ENCODE data around the gene MAP3K9.
"Not testable (repeated sequence)": the region's sequence is repeated elsewhere in the genome, so short reads cannot be mapped to it uniquely, and the experiment has no call there.

The MAP3K9 gene

DNA sequence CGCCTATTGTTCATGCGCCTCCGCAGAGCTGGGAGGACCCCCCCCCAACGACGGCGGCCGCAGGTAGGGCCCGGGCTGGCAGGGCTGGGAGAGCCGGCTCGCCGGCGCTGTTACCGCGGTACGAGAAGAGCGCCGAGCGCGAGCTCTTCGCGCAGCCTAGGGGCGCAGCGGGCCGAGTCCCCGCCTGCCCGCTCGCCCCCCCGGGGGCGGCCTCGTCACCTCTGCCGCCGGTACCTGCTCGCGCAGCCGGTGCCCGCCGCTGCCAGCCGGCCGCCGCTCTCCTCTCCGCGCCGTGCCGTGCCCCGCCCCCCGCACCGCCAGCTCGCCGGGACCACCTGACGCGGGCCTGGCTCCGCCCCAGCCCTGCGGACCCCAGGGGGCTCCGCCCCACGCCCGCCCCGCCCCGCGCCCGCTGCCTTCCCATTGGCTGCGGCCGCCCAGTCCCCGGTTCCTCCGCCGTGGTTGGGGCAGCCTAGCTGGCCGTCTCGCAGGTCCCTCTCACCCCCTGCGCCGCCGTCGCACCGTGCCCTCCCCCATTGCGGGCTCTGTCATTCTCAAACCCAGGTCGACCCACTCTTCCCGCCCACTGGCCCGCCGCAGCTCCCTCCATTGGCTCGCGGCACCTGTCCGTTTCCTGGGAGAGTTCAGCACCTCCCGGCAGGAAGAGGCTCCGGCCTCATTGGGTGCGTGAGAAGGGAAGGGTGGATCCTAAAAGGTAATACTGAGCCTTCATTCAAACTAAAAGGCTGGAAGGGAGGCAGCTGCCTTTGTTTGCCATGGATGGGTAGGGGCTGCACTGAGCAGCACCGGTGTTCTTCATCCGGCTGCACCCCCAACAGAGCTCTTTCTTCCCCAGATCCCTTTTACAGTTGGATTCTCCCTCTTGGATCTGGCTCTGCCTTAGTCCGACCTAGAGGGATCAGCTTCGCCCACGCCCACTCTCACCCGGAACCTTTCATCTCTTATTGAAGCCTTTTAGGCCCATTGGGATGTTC lies at the start of gene MAP3K9:
Gene MAP3K9, minus strand, starts transcription at position 289 of the 995 bp plus-strand sequence. CDS start 342 bp downstream, outside the sequence.
- peak in 13 of 14 donors; percentile 23 to 99 (median 76) for DNase-seq

- no peak for DNase-seq
Measured at GRCh38 chr14:70858641-70859040, 49.3 kb upstream of the MAP3K9 start.

DNA sequence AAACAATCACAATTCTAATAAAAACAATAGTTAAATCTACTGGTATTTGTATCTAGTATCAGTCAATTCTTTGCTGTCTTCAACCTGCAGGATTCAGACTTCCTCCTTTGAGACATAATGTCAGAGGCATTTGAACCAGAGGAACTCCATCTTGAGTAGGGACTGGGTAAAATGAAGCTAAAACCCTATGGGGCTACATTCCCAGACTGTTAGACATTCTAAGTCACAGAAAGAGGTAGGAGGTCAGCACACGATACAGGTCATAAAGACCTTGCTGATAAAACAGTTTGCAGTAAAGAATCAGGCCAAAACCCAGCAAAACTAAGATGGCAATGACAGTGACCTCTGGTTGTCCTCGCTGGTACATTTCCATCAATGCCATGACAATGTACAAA lies 48.2 kb upstream of the MAP3K9 start:
- DNase-seq = no peak

DNA sequence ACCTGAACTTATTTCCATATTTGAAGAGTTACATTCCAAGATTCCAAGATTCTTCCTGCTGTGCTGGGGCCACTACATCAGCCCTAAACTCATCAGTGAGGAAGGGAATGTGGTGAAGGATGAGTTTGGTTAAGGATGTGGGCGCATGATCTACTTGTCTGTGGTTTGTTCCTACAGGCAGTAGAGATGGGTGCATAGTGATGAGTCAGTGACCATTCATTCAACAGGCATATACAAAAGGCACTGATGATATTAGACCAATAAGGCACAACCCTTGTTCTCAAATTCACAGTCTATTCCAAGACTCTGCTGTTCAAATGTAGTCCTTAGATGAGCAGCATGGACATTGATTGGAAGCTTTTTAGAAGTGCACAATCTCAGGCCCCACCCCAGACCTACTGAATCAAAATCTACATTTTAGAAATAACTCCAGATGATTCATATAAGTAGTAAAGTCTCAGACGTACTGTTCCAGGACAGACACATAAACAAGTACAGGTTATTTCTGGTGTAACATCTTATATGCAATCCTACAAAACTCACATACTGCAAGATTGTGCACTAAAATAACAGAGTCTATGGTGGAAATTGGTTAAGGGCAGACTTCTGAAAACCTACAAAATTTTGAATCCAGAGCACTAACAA lies 47.7 kb upstream of the MAP3K9 start:
- DNase-seq = no peak

- DNase-seq = no peak
Measured at GRCh38 chr14:70855486-70855885, 46.2 kb upstream of the MAP3K9 start.

DNA sequence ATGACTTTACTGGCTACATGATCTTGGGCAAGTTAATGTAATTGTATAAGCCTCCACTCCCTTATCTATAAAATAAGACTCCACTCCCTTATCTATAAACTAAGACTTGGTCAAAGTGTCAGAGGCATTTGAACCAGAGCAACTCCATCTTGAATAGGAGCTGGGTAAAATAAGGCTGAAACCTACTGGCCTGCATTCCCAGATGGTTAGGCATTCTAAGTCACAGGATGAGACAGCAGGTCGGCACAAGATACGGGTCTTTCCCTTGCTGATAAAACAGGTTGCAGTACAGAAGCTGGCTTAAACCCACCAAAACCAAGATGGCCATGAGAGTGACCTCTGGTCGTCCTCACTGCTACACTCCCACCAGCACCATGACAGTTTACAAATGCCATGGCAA lies 44.3 kb upstream of the MAP3K9 start:
- not testable (repeated sequence) for DNase-seq

- DNase-seq = no peak
Measured at GRCh38 chr14:70847406-70848090, 38.2 kb upstream of the MAP3K9 start.

- no peak for DNase-seq
Measured at GRCh38 chr14:70845601-70846000, 36.3 kb upstream of the MAP3K9 start.

- no peak for DNase-seq
Measured at GRCh38 chr14:70842851-70843462, 33.6 kb upstream of the MAP3K9 start.

DNA sequence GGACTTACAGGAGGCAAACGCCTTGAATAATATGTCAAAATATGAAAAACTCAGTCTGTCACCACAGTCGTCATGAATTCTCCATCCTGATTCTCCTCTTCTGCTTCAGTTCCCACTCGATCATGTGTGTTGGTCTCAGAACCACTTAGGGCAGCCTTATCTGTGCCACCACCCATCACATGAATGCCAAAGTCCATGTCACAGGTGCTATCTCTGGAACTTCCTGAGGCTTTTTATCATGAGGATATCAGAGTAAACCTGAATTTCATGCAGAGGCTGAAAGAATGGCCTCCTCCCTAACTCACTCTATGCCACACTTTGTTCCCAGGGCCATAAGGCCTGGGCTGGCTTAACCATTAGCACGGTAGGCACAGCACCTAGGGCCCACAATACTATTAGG lies 28.8 kb upstream of the MAP3K9 start:
- DNase-seq = no peak

GRCh38 chr14:70836946-70837345 lies 27.6 kb upstream of the MAP3K9 start:
- no peak for DNase-seq

DNA sequence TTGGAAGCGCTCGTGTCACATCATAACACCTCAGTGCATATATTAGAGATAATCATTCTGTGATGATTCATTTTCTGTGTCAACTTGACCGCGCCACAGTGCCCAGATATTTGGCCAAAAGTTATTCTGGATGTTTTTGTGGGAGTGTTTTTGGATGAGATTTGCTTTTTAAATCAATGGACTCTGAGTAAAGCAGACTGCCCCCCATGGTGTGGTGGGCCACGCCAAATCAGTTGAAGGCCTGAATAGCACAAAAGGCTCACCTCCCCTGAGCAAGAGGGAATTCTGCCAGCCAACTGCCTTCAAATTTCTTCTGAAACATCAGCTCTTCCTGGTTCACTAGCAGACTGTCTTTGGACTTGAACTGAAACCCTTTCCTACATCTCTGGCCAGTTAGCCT lies 24.6 kb upstream of the MAP3K9 start:
- DNase-seq = no peak

GRCh38 chr14:70832561-70833305 lies 23.4 kb upstream of the MAP3K9 start:
- no peak for DNase-seq

- DNase-seq = no peak
Measured at GRCh38 chr14:70830998-70831781, 21.9 kb upstream of the MAP3K9 start.

- DNase-seq = no peak
Measured at GRCh38 chr14:70828188-70828587, 18.9 kb upstream of the MAP3K9 start.

DNA sequence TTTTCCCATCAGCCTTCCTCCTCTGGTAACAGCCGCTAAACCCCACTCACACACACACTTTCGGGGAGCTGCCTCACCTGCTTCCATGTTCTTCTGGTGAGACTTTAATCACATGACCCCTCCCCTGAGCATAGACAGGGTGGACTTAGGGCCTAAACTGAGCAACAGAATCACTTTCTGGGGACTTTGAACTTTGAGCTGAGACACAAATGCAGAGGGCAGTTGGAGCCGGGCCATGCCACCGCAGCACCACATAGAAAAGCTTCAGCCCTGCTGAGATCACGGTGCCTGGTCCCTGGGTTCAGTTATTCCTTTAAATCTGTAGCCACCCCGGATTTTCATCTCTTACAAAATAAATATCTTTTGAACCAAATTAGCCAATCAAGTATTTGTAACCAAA lies 18.4 kb upstream of the MAP3K9 start:
- no peak for DNase-seq

DNA sequence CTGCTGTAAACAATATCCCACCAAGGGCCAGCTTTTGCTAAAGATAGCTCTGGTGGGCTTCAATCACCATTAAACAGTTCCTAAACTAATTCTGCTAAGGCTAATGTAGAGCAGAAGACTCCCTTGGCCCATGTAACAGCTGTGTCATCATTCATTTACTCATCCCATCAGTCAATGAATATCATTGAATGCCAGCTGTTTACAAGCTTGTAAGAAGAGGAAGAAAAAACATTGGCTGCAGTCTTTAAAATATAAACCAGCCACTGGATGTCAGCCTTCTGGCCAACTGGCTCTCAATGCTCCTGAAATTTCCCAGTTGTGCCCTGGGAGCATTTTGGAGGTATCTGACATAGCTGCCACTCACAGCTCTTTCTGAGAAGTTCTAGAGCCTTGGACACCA lies 18.0 kb upstream of the MAP3K9 start:
- no peak for DNase-seq

GRCh38 chr14:70823281-70823680 lies 14.0 kb upstream of the MAP3K9 start:
- DNase-seq = no peak

DNA sequence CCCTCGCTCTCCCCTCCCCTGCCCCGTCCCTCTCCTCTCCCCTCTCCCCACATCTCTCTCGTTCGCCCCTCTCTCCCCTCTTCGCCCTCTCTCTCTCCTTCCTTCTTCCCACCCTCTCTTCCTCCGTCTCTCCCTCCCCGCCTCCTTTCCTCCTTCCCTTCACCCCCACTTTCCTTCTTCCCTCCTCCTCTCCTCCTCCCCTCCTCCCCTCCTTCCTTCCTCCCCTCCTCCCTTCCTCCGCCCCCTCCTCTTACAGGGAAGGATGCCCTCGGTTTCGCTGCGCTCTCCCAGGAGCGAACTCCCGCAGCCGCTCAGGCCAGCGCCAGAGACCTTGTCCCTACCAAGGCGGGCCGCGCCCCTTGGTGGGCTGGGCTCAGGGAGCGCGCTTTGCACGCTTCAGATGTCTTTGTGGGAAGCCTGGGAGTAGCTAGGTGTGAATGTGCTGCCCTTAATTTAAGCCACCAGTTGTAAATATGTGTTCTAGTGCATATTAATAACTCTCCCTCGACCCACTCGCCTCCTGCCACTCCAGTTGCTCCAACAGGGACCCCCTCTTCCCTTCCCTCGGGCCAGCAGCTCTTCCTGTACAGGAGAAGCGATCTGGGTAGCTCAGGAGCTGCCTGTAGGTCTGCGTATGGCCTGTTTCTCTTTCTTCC lies 13.3 kb upstream of the MAP3K9 start:
- DNase-seq = peak in 1 of 14 donors; percentile 9

All from C1 segment of cervical spinal cord (tissue), 14 donors.